Left renal cortex interstitium (tissue), 4 donors: ENCODE results near the gene GGCX. TPM values are rescaled to one million over a fixed set of nuclear protein-coding genes. Genes with fewer than 3 reads are reported as not detected.

Experiments used
- DNase-seq, 4 donors: peaks; one replicate each; pipeline ENCODE4 v3.0.0-alpha.2; 2013; ENCODE audit warnings: low read depth in 4 of 4, low spot score in 2 of 4, missing footprints in 1 of 4
- polyA plus RNA-seq, 4 donors: library from polyadenylated mRNA; unstranded; fragments of 120-200 nt; gene quantifications; one replicate each; pipeline ENCODE4 v1.2.1, GENCODE V29; 2013; ENCODE audit not compliant: insufficient read length in 4 of 4

Gene GGCX
- polyA plus RNA-seq, 4 donors: 42.1 to 48.1 (median 43.3) TPM

- DNase-seq: no peak
These were observed 36.9 kb downstream of the GGCX start for GRCh38 chr2:85524336-85524908.

GRCh38 chr2:85523903-85524335, 37.4 kb downstream of the GGCX start:
- no peak for DNase-seq

- no peak for DNase-seq
These were observed 38.0 kb downstream of the GGCX start for GRCh38 chr2:85523062-85523902.

GRCh38 chr2:85522090-85522647, 39.1 kb downstream of the GGCX start:
- no peak for DNase-seq

GRCh38 chr2:85516653-85517389, 44.5 kb downstream of the GGCX start:
- no peak for DNase-seq

GRCh38 chr2:85514323-85514722, 47.0 kb downstream of the GGCX start:
- no peak for DNase-seq

- no peak for DNase-seq
These were observed 50.1 kb downstream of the GGCX start for GRCh38 chr2:85511008-85511811.

GRCh38 chr2:85506768-85507181, 54.5 kb downstream of the GGCX start:
- no peak for DNase-seq

GRCh38 chr2:85505551-85506238, 55.6 kb downstream of the GGCX start:
- no peak for DNase-seq

- no peak for DNase-seq
These were observed 56.5 kb downstream of the GGCX start for GRCh38 chr2:85504778-85505261.

- no peak for DNase-seq
These were observed 57.2 kb downstream of the GGCX start for GRCh38 chr2:85503851-85504777.

- no peak for DNase-seq
These were observed 58.0 kb downstream of the GGCX start for GRCh38 chr2:85503168-85503850.

GRCh38 chr2:85502720-85503119, 58.6 kb downstream of the GGCX start:
- DNase-seq: no peak

GRCh38 chr2:85501248-85501647, 60.0 kb downstream of the GGCX start:
- DNase-seq: no peak

- DNase-seq: no peak
These were observed 63.2 kb downstream of the GGCX start for GRCh38 chr2:85497944-85498630.

- DNase-seq: no peak
These were observed 64.9 kb downstream of the GGCX start for GRCh38 chr2:85496436-85496835.
